Measurements from ENCODE around the gene JHY.

The JHY gene

DNA sequence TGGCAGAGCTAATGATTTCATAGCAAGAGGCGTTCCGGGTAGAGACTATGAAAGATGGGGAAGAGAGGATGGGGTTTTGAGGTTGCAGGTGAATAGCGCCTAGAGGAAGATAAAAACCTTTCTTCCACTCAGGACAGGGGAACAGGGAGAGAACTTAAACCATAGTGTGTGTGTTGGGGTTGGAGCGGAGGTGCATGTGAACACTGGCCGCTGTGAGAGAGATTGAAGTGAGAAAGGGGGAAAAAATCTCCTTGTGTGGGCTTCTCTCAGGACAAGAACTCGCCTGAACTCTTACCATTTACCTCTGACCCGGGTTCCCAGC lies 95.7 kb downstream of the JHY start:
- TF ChIP-seq EZH2 (IDR thresholded peaks at IDR 0.05; ENCODE audit: borderline replicate concordance, low read length): no peak
- TF ChIP-seq, protein P1, sequence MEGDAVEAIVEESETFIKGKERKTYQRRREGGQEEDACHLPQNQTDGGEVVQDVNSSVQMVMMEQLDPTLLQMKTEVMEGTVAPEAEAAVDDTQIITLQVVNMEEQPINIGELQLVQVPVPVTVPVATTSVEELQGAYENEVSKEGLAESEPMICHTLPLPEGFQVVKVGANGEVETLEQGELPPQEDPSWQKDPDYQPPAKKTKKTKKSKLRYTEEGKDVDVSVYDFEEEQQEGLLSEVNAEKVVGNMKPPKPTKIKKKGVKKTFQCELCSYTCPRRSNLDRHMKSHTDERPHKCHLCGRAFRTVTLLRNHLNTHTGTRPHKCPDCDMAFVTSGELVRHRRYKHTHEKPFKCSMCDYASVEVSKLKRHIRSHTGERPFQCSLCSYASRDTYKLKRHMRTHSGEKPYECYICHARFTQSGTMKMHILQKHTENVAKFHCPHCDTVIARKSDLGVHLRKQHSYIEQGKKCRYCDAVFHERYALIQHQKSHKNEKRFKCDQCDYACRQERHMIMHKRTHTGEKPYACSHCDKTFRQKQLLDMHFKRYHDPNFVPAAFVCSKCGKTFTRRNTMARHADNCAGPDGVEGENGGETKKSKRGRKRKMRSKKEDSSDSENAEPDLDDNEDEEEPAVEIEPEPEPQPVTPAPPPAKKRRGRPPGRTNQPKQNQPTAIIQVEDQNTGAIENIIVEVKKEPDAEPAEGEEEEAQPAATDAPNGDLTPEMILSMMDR (IDR thresholded peaks at IDR 0.05; ENCODE audit: low read length): no peak
- Histone ChIP-seq H3K27me3 (ENCODE audit: insufficient read depth, low read length) (no peaks in the 10 kb centered on the region), H3K9ac (ENCODE audit: low read length) (no peak overlapping the region), H3K4me1 (ENCODE audit: insufficient read depth, low read length, severe bottlenecking) (no peaks in the 10 kb centered on the region), H3K9me2 (ENCODE audit: low read depth, low read length) (no peaks in the 10 kb centered on the region), H3K4me2 (ENCODE audit: low read length) (no peak overlapping the region), H3K9me3 (ENCODE audit: low read length) (no peaks in the 10 kb centered on the region), H3K27ac (ENCODE audit: low read depth, low read length, poor library complexity, severe bottlenecking) (no peak overlapping the region), H3K4me3 (ENCODE audit: low read depth, low read length, poor library complexity, severe bottlenecking) (no peak overlapping the region), H3F3A (ENCODE audit: insufficient read depth, low read length) (no peaks in the 10 kb centered on the region), H4K20me1 (ENCODE audit: insufficient read depth, low read length) (no peaks in the 10 kb centered on the region), H3K36me3 (ENCODE audit: insufficient read depth, low read length) (no peaks in the 10 kb centered on the region), H3K79me2 (ENCODE audit: insufficient read depth, low read length) (no peaks in the 10 kb centered on the region), H2AFZ (ENCODE audit: low read length) (no peak overlapping the region)

DNA sequence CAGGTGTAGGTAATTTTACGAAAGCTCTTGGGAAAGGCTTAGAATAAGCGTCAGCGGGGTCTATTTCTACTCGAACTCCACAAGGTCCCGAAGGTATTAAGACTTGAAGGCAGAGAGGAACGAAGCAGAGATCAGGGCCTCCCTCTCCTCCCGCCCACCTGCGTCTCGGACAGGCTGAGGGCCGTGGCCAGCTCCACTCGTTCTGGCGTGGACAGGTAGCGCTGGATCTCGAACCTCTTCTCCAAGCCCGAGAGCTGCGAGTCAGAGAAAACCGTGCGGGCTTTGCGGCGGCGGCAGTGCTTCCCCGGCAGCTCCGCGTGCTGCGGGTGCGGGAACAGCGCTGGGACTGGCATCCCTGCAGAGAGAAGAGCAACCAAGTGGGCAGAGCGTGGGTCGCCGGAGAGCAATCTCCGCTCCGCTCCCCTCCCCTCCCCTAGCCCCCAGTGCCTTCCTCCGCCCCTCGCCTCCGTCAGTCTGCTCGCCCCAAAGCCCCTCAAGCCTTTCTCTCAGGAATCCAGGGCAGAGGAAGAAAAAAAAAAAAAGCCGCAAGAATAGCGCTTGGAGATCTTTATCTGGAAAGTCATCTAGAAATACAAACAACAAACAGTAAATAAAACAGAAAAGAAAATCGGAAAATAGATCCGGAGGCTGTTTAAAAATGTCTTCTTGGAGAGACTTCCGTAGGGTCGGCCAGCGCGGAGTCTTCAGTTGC lies 96.7 kb downstream of the JHY start:
- TF ChIP-seq EZH2 (IDR thresholded peaks at IDR 0.05; ENCODE audit: borderline replicate concordance, low read length): no peak
- TF ChIP-seq, protein P1 (IDR thresholded peaks at IDR 0.05; ENCODE audit: low read length): no peak
- Histone ChIP-seq H3K9me2 (ENCODE audit: low read depth, low read length) (no peaks in the 10 kb centered on the region), H3K9me3 (ENCODE audit: low read length) (no peaks in the 10 kb centered on the region), H3K4me2 (ENCODE audit: low read length) (no peak overlapping the region), H4K20me1 (ENCODE audit: insufficient read depth, low read length) (no peaks in the 10 kb centered on the region), H3F3A (ENCODE audit: insufficient read depth, low read length) (no peaks in the 10 kb centered on the region), H2AFZ (ENCODE audit: low read length) (no peak overlapping the region), H3K27ac (ENCODE audit: low read depth, low read length, poor library complexity, severe bottlenecking) (no peak overlapping the region), H3K9ac (ENCODE audit: low read length) (no peak overlapping the region), H3K79me2 (ENCODE audit: insufficient read depth, low read length) (no peaks in the 10 kb centered on the region), H3K27me3 (ENCODE audit: insufficient read depth, low read length) (no peaks in the 10 kb centered on the region), H3K4me3 (ENCODE audit: low read depth, low read length, poor library complexity, severe bottlenecking) (no peak overlapping the region), H3K36me3 (ENCODE audit: insufficient read depth, low read length) (no peaks in the 10 kb centered on the region), H3K4me1 (ENCODE audit: insufficient read depth, low read length, severe bottlenecking) (no peaks in the 10 kb centered on the region)

GRCh38 chr11:122979815-122980595 lies 97.4 kb downstream of the JHY start:
- no peak overlapping the region for H3K27ac ChIP-seq (ENCODE audit: low read depth, low read length, poor library complexity, severe bottlenecking)
- no peak for TF ChIP-seq EZH2 (IDR thresholded peaks at IDR 0.05; ENCODE audit: borderline replicate concordance, low read length)
- TF ChIP-seq, protein P1 (IDR thresholded peaks at IDR 0.05; ENCODE audit: low read length): no peak
- no peaks in the 10 kb centered on the region for H3K27me3 ChIP-seq (ENCODE audit: insufficient read depth, low read length)
- H3F3A ChIP-seq (ENCODE audit: insufficient read depth, low read length): no peaks in the 10 kb centered on the region
- H2AFZ ChIP-seq (ENCODE audit: low read length): no peak overlapping the region
- H3K9me3 ChIP-seq (ENCODE audit: low read length): no peaks in the 10 kb centered on the region
- H3K4me1 ChIP-seq (ENCODE audit: insufficient read depth, low read length, severe bottlenecking): no peaks in the 10 kb centered on the region
- no peaks in the 10 kb centered on the region for H3K9me2 ChIP-seq (ENCODE audit: low read depth, low read length)
- no peak overlapping the region for H3K4me3 ChIP-seq (ENCODE audit: low read depth, low read length, poor library complexity, severe bottlenecking)
- no peaks in the 10 kb centered on the region for H3K79me2 ChIP-seq (ENCODE audit: insufficient read depth, low read length)
- no peaks in the 10 kb centered on the region for H3K36me3 ChIP-seq (ENCODE audit: insufficient read depth, low read length)
- no peaks in the 10 kb centered on the region for H4K20me1 ChIP-seq (ENCODE audit: insufficient read depth, low read length)
- H3K9ac ChIP-seq (ENCODE audit: low read length): no peak overlapping the region
- no peak overlapping the region for H3K4me2 ChIP-seq (ENCODE audit: low read length)
